ENCODE measurements around the gene ZW10.
A peak's percentile ranks its signal among the peaks of the same experiment; 100 is the strongest.

Gene ZW10

GRCh38 chr11:113774174-113774503, 647 bp upstream of the ZW10 start:
- H3K27ac ChIP-seq (replicated peaks; ENCODE audit: low read length), result no peak overlapping the region
- no peak overlapping the region for H2BK5ac ChIP-seq (ENCODE audit: low read length)
- DNase-seq (ENCODE audit: low spot score), result no peak
- H2BK120ac ChIP-seq (ENCODE audit: low read depth, low read length), result no peak overlapping the region
- peaks cover 0 to 11% (median 0%) of the 10 kb centered on the region in 3 experiments for H3K27me3 ChIP-seq (ENCODE audit: control insufficient read depth in 3 of 3, insufficient read depth in 3 of 3, low read depth in 1 of 3, low read length in 3 of 3)
- H3K14ac ChIP-seq (ENCODE audit: low read length), result no peak overlapping the region
- H3K36me3 ChIP-seq (replicated peaks in 1 of 2; ENCODE audit: control insufficient read depth in 2 of 2, insufficient read depth in 2 of 2, low read length in 2 of 2), result peaks cover 4 to 29% of the 10 kb centered on the region in 2 donors
- H3K4me3 ChIP-seq (ENCODE audit: low read length in 2 of 2), result peak overlapping the region in 1 of 2 donors; percentile 99
- H3K9ac ChIP-seq (ENCODE audit: low read depth, low read length, poor library complexity), result no peak overlapping the region
- H4K8ac ChIP-seq (ENCODE audit: low read depth, low read length), result no peak overlapping the region
- no peak overlapping the region for H3K18ac ChIP-seq (ENCODE audit: low read length)
- peaks cover 5% of the 10 kb centered on the region for H3K79me1 ChIP-seq (ENCODE audit: low read depth, low read length)
- H2AK5ac ChIP-seq (ENCODE audit: low read depth, low read length), result no peak overlapping the region
- no peak overlapping the region for H3K4me2 ChIP-seq (ENCODE audit: insufficient read depth, low read length, poor library complexity, severe bottlenecking)
- peaks cover 0 to 8% of the 10 kb centered on the region in 2 donors for H3K4me1 ChIP-seq (ENCODE audit: control insufficient read depth in 2 of 2, insufficient read depth in 1 of 2, low read depth in 1 of 2, low read length in 2 of 2)
- no peak overlapping the region for H3K23ac ChIP-seq (ENCODE audit: low read depth, low read length, poor library complexity)
- peak overlapping the region; percentile 96 for H2AFZ ChIP-seq (ENCODE audit: low read length)
- no peaks in the 10 kb centered on the region for H3K9me3 ChIP-seq (replicated peaks in 1 of 2; ENCODE audit: control insufficient read depth in 2 of 2, insufficient read depth in 1 of 2, low read depth in 1 of 2, low read length in 2 of 2)
- no peak overlapping the region for H4K91ac ChIP-seq (ENCODE audit: low read depth, low read length, poor library complexity)
- H2BK15ac ChIP-seq (ENCODE audit: low read length), result no peak overlapping the region
- H3K4ac ChIP-seq (ENCODE audit: low read length), result no peak overlapping the region
- no CpG with 5 or more reads among the region's 1 CpG for WGBS, 2 donors (ENCODE audit: extremely low coverage in 2 of 2, insufficient read length in 2 of 2, insufficient replicate concordance in 1 of 2)
- H2BK12ac ChIP-seq (ENCODE audit: low read length), result no peak overlapping the region

- no peak overlapping the region for H3K27ac ChIP-seq (replicated peaks; ENCODE audit: low read length)
- peak overlapping the region; percentile 68 for H3K4me2 ChIP-seq (ENCODE audit: insufficient read depth, low read length, poor library complexity, severe bottlenecking)
- no CpG with 5 or more reads among the region's 10 CpGs for WGBS, 2 donors (ENCODE audit: extremely low coverage in 2 of 2, insufficient read length in 2 of 2, insufficient replicate concordance in 1 of 2)
- H4K8ac ChIP-seq (ENCODE audit: low read depth, low read length), result no peak overlapping the region
- H2BK120ac ChIP-seq (ENCODE audit: low read depth, low read length), result no peak overlapping the region
- peak overlapping the region; percentile 93 to 99 for H3K4me3 ChIP-seq (ENCODE audit: low read length in 2 of 2)
- H2BK12ac ChIP-seq (ENCODE audit: low read length), result no peak overlapping the region
- H3K27me3 ChIP-seq (ENCODE audit: control insufficient read depth in 3 of 3, insufficient read depth in 3 of 3, low read depth in 1 of 3, low read length in 3 of 3), result peaks cover 0 to 10% (median 0%) of the 10 kb centered on the region in 3 experiments
- H3K23ac ChIP-seq (ENCODE audit: low read depth, low read length, poor library complexity), result no peak overlapping the region
- H3K9me3 ChIP-seq (replicated peaks in 1 of 2; ENCODE audit: control insufficient read depth in 2 of 2, insufficient read depth in 1 of 2, low read depth in 1 of 2, low read length in 2 of 2), result no peaks in the 10 kb centered on the region
- H3K14ac ChIP-seq (ENCODE audit: low read length), result no peak overlapping the region
- peaks cover 5% of the 10 kb centered on the region for H3K79me1 ChIP-seq (ENCODE audit: low read depth, low read length)
- peak overlapping the region; percentile 96 for H2AFZ ChIP-seq (ENCODE audit: low read length)
- H2BK15ac ChIP-seq (ENCODE audit: low read length), result no peak overlapping the region
- no peak overlapping the region for H2BK5ac ChIP-seq (ENCODE audit: low read length)
- peak overlapping the region; percentile 94 for H3K9ac ChIP-seq (ENCODE audit: low read depth, low read length, poor library complexity)
- H3K4ac ChIP-seq (ENCODE audit: low read length), result no peak overlapping the region
- no peak overlapping the region for H4K91ac ChIP-seq (ENCODE audit: low read depth, low read length, poor library complexity)
- no peak overlapping the region for H2AK5ac ChIP-seq (ENCODE audit: low read depth, low read length)
- H3K36me3 ChIP-seq (replicated peaks in 1 of 2; ENCODE audit: control insufficient read depth in 2 of 2, insufficient read depth in 2 of 2, low read length in 2 of 2), result peaks cover 6 to 40% of the 10 kb centered on the region in 2 donors
- DNase-seq (ENCODE audit: low spot score), result no peak
- H3K18ac ChIP-seq (ENCODE audit: low read length), result peak overlapping the region; percentile 76
- H3K4me1 ChIP-seq (ENCODE audit: control insufficient read depth in 2 of 2, insufficient read depth in 1 of 2, low read depth in 1 of 2, low read length in 2 of 2), result peaks cover 0 to 5% of the 10 kb centered on the region in 2 donors
Observed at GRCh38 chr11:113773092-113773415, 438 bp downstream of the ZW10 start.

GRCh38 chr11:113771964-113772363, 1.5 kb downstream of the ZW10 start:
- Histone ChIP-seq H3K4me2 (ENCODE audit: insufficient read depth, low read length, poor library complexity, severe bottlenecking) (no peak overlapping the region), H3K4me1 (ENCODE audit: control insufficient read depth in 2 of 2, insufficient read depth in 1 of 2, low read depth in 1 of 2, low read length in 2 of 2) (peaks cover 0 to 4% of the 10 kb centered on the region in 2 donors), H4K91ac (ENCODE audit: low read depth, low read length, poor library complexity) (no peak overlapping the region), H2AFZ (ENCODE audit: low read length) (no peak overlapping the region), H2BK120ac (ENCODE audit: low read depth, low read length) (no peak overlapping the region), H3K27ac (replicated peaks; ENCODE audit: low read length) (no peak overlapping the region), H3K36me3 (replicated peaks in 1 of 2; ENCODE audit: control insufficient read depth in 2 of 2, insufficient read depth in 2 of 2, low read length in 2 of 2) (peaks cover 8 to 51% of the 10 kb centered on the region in 2 donors), H3K27me3 (ENCODE audit: control insufficient read depth in 3 of 3, insufficient read depth in 3 of 3, low read depth in 1 of 3, low read length in 3 of 3) (peaks cover 0 to 8% (median 0%) of the 10 kb centered on the region in 3 experiments), H3K23ac (ENCODE audit: low read depth, low read length, poor library complexity) (no peak overlapping the region), H2BK12ac (ENCODE audit: low read length) (no peak overlapping the region), H3K9me3 (replicated peaks in 1 of 2; ENCODE audit: control insufficient read depth in 2 of 2, insufficient read depth in 1 of 2, low read depth in 1 of 2, low read length in 2 of 2) (no peaks in the 10 kb centered on the region), H3K79me1 (ENCODE audit: low read depth, low read length) (peaks cover 5% of the 10 kb centered on the region), H2BK15ac (ENCODE audit: low read length) (no peak overlapping the region), H3K9ac (ENCODE audit: low read depth, low read length, poor library complexity) (no peak overlapping the region), H3K14ac (ENCODE audit: low read length) (no peak overlapping the region), H3K4me3 (ENCODE audit: low read length in 2 of 2) (no peak overlapping the region), H2AK5ac (ENCODE audit: low read depth, low read length) (no peak overlapping the region), H3K4ac (ENCODE audit: low read length) (no peak overlapping the region), H4K8ac (ENCODE audit: low read depth, low read length) (no peak overlapping the region), H2BK5ac (ENCODE audit: low read length) (no peak overlapping the region), H3K18ac (ENCODE audit: low read length) (no peak overlapping the region)
- no CpG with 5 or more reads among the region's 3 CpGs for WGBS, 2 donors (ENCODE audit: extremely low coverage in 2 of 2, insufficient read length in 2 of 2, insufficient replicate concordance in 1 of 2)
- no peak for DNase-seq (ENCODE audit: low spot score)

- H3K36me3 ChIP-seq (replicated peaks in 1 of 2; ENCODE audit: control insufficient read depth in 2 of 2, insufficient read depth in 2 of 2, low read length in 2 of 2), result peaks cover 8 to 91% of the 10 kb centered on the region in 2 donors
- no peak overlapping the region for H3K4me3 ChIP-seq (ENCODE audit: low read length in 2 of 2)
- H3K4me1 ChIP-seq (ENCODE audit: control insufficient read depth in 2 of 2, insufficient read depth in 1 of 2, low read depth in 1 of 2, low read length in 2 of 2), result no peaks in the 10 kb centered on the region
- H3K4me2 ChIP-seq (ENCODE audit: insufficient read depth, low read length, poor library complexity, severe bottlenecking), result no peak overlapping the region
- DNase-seq (ENCODE audit: low spot score), result no peak
- H2BK5ac ChIP-seq (ENCODE audit: low read length), result no peak overlapping the region
- no peak overlapping the region for H3K4ac ChIP-seq (ENCODE audit: low read length)
- H4K91ac ChIP-seq (ENCODE audit: low read depth, low read length, poor library complexity), result no peak overlapping the region
- no peak overlapping the region for H3K9ac ChIP-seq (ENCODE audit: low read depth, low read length, poor library complexity)
- no peak overlapping the region for H4K8ac ChIP-seq (ENCODE audit: low read depth, low read length)
- H3K79me1 ChIP-seq (ENCODE audit: low read depth, low read length), result no peaks in the 10 kb centered on the region
- H2AFZ ChIP-seq (ENCODE audit: low read length), result no peak overlapping the region
- no peak overlapping the region for H3K18ac ChIP-seq (ENCODE audit: low read length)
- no peak overlapping the region for H3K27ac ChIP-seq (replicated peaks; ENCODE audit: low read length)
- H2BK15ac ChIP-seq (ENCODE audit: low read length), result no peak overlapping the region
- no peak overlapping the region for H2BK12ac ChIP-seq (ENCODE audit: low read length)
- H2AK5ac ChIP-seq (ENCODE audit: low read depth, low read length), result no peak overlapping the region
- H3K23ac ChIP-seq (ENCODE audit: low read depth, low read length, poor library complexity), result no peak overlapping the region
- no CpG with 5 or more reads among the region's 2 CpGs for WGBS, 2 donors (ENCODE audit: extremely low coverage in 2 of 2, insufficient read length in 2 of 2, insufficient replicate concordance in 1 of 2)
- no peak overlapping the region for H3K14ac ChIP-seq (ENCODE audit: low read length)
- H3K9me3 ChIP-seq (replicated peaks in 1 of 2; ENCODE audit: control insufficient read depth in 2 of 2, insufficient read depth in 1 of 2, low read depth in 1 of 2, low read length in 2 of 2), result peaks cover 0 to 8% of the 10 kb centered on the region in 2 donors
- no peaks in the 10 kb centered on the region for H3K27me3 ChIP-seq (ENCODE audit: control insufficient read depth in 3 of 3, insufficient read depth in 3 of 3, low read depth in 1 of 3, low read length in 3 of 3)
- H2BK120ac ChIP-seq (ENCODE audit: low read depth, low read length), result no peak overlapping the region
Observed at GRCh38 chr11:113764527-113765219, 8.8 kb downstream of the ZW10 start.

Measured in neuronal stem cell (in vitro differentiated cells).